H9 (cell line): ENCODE measurements around the gene TMEM183A. TPM values are rescaled to one million over a fixed set of nuclear protein-coding genes. Genes with fewer than 3 reads are reported as not detected.

Source experiments
- DNase-seq: peaks from one replicate; pipeline ENCODE4 v3.0.0-alpha.2; 2017
- H2AFZ ChIP-seq: one replicate; pipeline ENCODE4 v1.6.1; 2013; ENCODE audit warnings: mild to moderate bottlenecking, low read length, control low read depth, moderate library complexity
- H2AK5ac ChIP-seq: 2 replicates; pipeline ENCODE4 v1.6.1; 2013; ENCODE audit warnings: low read length, control low read depth, mixed read lengths; ENCODE audit not compliant: insufficient read length
- H2BK120ac ChIP-seq: one replicate; pipeline ENCODE4 v1.6.1; 2013; ENCODE audit warnings: low read depth, mild to moderate bottlenecking, low read length, control low read depth, inconsistent platforms; ENCODE audit not compliant: poor library complexity, severe bottlenecking
- H2BK12ac ChIP-seq: 2 replicates; pipeline ENCODE4 v1.6.1; 2013; ENCODE audit warnings: low read length, control low read depth, mixed read lengths, low read depth; ENCODE audit not compliant: insufficient read length
- H2BK15ac ChIP-seq: 2 replicates; pipeline ENCODE4 v1.6.1; 2013; ENCODE audit warnings: low read depth, low read length, control low read depth
- H2BK20ac ChIP-seq: one replicate; pipeline ENCODE4 v1.6.1; 2013; ENCODE audit warnings: low read depth, mild to moderate bottlenecking, low read length, control low read depth, inconsistent platforms; ENCODE audit not compliant: poor library complexity, severe bottlenecking
- H2BK5ac ChIP-seq: 2 replicates; pipeline ENCODE4 v1.6.1; 2013; ENCODE audit warnings: low read length, control low read depth, mixed read lengths; ENCODE audit not compliant: insufficient read length
- H3K14ac ChIP-seq: 2 replicates; pipeline ENCODE4 v1.6.1; 2013; ENCODE audit warnings: low read length, control low read depth; ENCODE audit not compliant: insufficient read depth
- H3K18ac ChIP-seq: 2 replicates; pipeline ENCODE4 v1.6.1; 2013; ENCODE audit warnings: low read depth, mild to moderate bottlenecking, mixed read lengths, low read length, control low read depth; ENCODE audit not compliant: insufficient read length
- H3K23ac ChIP-seq: 2 replicates; pipeline ENCODE4 v1.6.1; 2013; ENCODE audit warnings: low read length, control low read depth, mixed read lengths, low read depth; ENCODE audit not compliant: insufficient read length
- H3K23me2 ChIP-seq: 2 replicates; pipeline ENCODE4 v1.6.1; 2013; ENCODE audit warnings: low read depth, mild to moderate bottlenecking, mixed read lengths, low read length, control low read depth; ENCODE audit not compliant: insufficient read length, poor library complexity, severe bottlenecking
- H3K27ac ChIP-seq: 2 replicates; pipeline ENCODE4 v1.5.1; 2013; ENCODE audit warnings: low read length, control low read depth, mixed read lengths, low read depth; ENCODE audit not compliant: insufficient read length
- H3K27me3 ChIP-seq: 2 replicates; pipeline ENCODE4 v1.6.1; 2013; ENCODE audit warnings: low read length, control low read depth, inconsistent platforms; ENCODE audit not compliant: insufficient read depth
- H3K4ac ChIP-seq: 2 replicates; pipeline ENCODE4 v1.6.1; 2013; ENCODE audit warnings: low read depth, mild to moderate bottlenecking, control low read depth, inconsistent platforms, low read length, moderate library complexity
- H3K4me1 ChIP-seq: 2 replicates; pipeline ENCODE4 v1.6.1; 2013; ENCODE audit warnings: low read length, control low read depth, inconsistent platforms; ENCODE audit not compliant: insufficient read depth
- H3K4me2 ChIP-seq: 2 replicates; pipeline ENCODE4 v1.6.1; 2013; ENCODE audit warnings: low read length, control low read depth, mixed read lengths; ENCODE audit not compliant: insufficient read length, insufficient read depth
- H3K56ac ChIP-seq: 2 replicates; pipeline ENCODE4 v1.6.1; 2013; ENCODE audit warnings: low read depth, mild to moderate bottlenecking, mixed read lengths, low read length, control low read depth; ENCODE audit not compliant: insufficient read length
- H3K79me1 ChIP-seq: 2 replicates; pipeline ENCODE4 v1.6.1; 2013; ENCODE audit warnings: low read depth, mild to moderate bottlenecking, moderate library complexity, low read length, control low read depth, inconsistent platforms; ENCODE audit not compliant: insufficient read depth, poor library complexity, severe bottlenecking
- H3K79me2 ChIP-seq: 2 replicates; pipeline ENCODE4 v1.6.1; 2013; ENCODE audit warnings: low read length, control low read depth, inconsistent platforms; ENCODE audit not compliant: insufficient read depth
- H3K9ac ChIP-seq: 2 replicates; pipeline ENCODE4 v1.6.1; 2013; ENCODE audit warnings: low read length, control low read depth, mixed read lengths; ENCODE audit not compliant: insufficient read length; ENCODE audit errors: extremely low read depth
- H3K9me3 ChIP-seq: one replicate; pipeline ENCODE4 v1.6.1; 2013; ENCODE audit warnings: low read depth, low read length, inconsistent platforms; ENCODE audit not compliant: control insufficient read depth
- H3T11ph ChIP-seq: one replicate; pipeline ENCODE4 v1.6.1; 2013; ENCODE audit warnings: mild to moderate bottlenecking, low read length, control low read depth, inconsistent platforms
- H4K20me1 ChIP-seq: one replicate; pipeline ENCODE4 v1.6.1; 2013; ENCODE audit not compliant: control insufficient read depth, insufficient read length, insufficient read depth
- H4K5ac ChIP-seq: 2 replicates; pipeline ENCODE4 v1.6.1; 2013; ENCODE audit warnings: low read depth, mild to moderate bottlenecking, mixed read lengths, low read length, control low read depth; ENCODE audit not compliant: insufficient read length
- H4K8ac ChIP-seq: replicated peaks from 2 replicates; pipeline ENCODE4 v1.6.1; 2013; ENCODE audit warnings: low read length, control low read depth, mixed read lengths, low read depth; ENCODE audit not compliant: insufficient read length
- H4K91ac ChIP-seq: 2 replicates; pipeline ENCODE4 v1.6.1; 2013; ENCODE audit warnings: low read depth, mild to moderate bottlenecking, moderate library complexity, mixed read lengths, low read length, control low read depth; ENCODE audit not compliant: insufficient read length
- H3K27ac Mint-ChIP-seq, 3 experiments: 2 replicates in 2 of 3; 3 replicates in 1 of 3; pipeline ENCODE4 v1.8.0; 2020 to 2021; ENCODE audit warnings: mixed read lengths in 3 of 3, mild to moderate bottlenecking in 1 of 3, moderate library complexity in 1 of 3
- H3K27me3 Mint-ChIP-seq: 2 replicates; pipeline ENCODE4 v1.8.0; 2021; ENCODE audit warnings: low read depth, mild to moderate bottlenecking, moderate library complexity, mixed read lengths
- H3K36me3 Mint-ChIP-seq, 3 experiments: 2 replicates in 2 of 3; 3 replicates in 1 of 3; pipeline ENCODE4 v1.8.0; 2020 to 2021; ENCODE audit warnings: low read depth in 3 of 3, mixed read lengths in 3 of 3; ENCODE audit not compliant: insufficient read depth in 1 of 3
- H3K4me1 Mint-ChIP-seq, 2 experiments: 2 replicates each; pipeline ENCODE4 v1.8.0; 2020; ENCODE audit warnings: mixed read lengths in 2 of 2
- H3K4me3 Mint-ChIP-seq, 2 experiments: 2 replicates in 1 of 2; 3 replicates in 1 of 2; pipeline ENCODE4 v1.8.0; 2020 to 2021; ENCODE audit warnings: mild to moderate bottlenecking in 2 of 2, mixed read lengths in 2 of 2, moderate library complexity in 1 of 2
- H3K9me3 Mint-ChIP-seq, 2 experiments: 2 replicates in 1 of 2; 3 replicates in 1 of 2; pipeline ENCODE4 v1.8.0; 2020; ENCODE audit warnings: mild to moderate bottlenecking in 2 of 2, mixed read lengths in 2 of 2, moderate library complexity in 1 of 2
- WGBS: extraction: QIAGEN DNeasy Blood & Tissue Kit; methylation state at CpG from one replicate; pipeline ENCODE4 v1.1.7; 2013; ENCODE audit warnings: missing lambda C conversion rate, low lambda C conversion rate, mixed read lengths; ENCODE audit not compliant: insufficient read length; ENCODE audit errors: extremely low coverage; 5-methylcytosine and 5-hydroxymethylcytosine counted together
- total RNA-seq: library from RNA; stranded (reverse); gene quantifications from 2 replicates; pipeline ENCODE4 v1.2.1, GENCODE V29; 2021
- TF ChIP-seq, protein P1 (sequence below): fragments of 200-600 bp; sonication (generic); conservative IDR thresholded peaks from 3 replicates; pipeline ENCODE4 v1.8.0; 2021; ENCODE audit warnings: antibody characterized with exemption, mild to moderate bottlenecking

TMEM183A gene
- total RNA-seq, 1 experiment from 2014 or later = 93.4 TPM

DNA sequence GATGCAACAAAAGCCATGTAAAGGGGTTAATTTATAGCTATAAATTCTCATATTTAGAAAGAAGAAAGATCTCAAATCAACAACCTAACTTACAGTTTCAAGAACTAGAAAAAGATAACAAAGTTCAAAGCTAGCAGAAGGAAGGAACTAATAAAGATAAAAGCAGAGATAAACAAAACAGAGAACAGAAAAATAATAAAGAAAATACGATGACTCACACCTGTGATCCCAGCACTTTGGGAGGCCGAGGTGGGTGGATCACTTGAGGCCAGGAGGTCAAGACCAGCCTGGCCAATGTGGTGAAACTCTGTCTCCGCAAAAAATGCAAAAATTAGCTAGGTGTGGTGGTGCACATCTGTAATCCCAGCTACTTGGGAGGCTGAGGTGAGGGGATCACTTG lies 12.4 kb upstream of the TMEM183A start:
- H3K36me3 Mint-ChIP-seq = no peaks in the 10 kb centered on the region
- H3K27me3 Mint-ChIP-seq = peaks cover 7% of the 10 kb centered on the region
- no peak overlapping the region for H3K27ac Mint-ChIP-seq

More for the DNA sequence above, 12.4 kb upstream of the TMEM183A start:
- Histone ChIP-seq H3K27ac (no peak overlapping the region), H3K14ac (no peak overlapping the region), H3K4me2 (no peak overlapping the region), H3K79me2 (no peaks in the 10 kb centered on the region), H3K18ac (no peak overlapping the region), H4K20me1 (no peaks in the 10 kb centered on the region), H2BK12ac (no peak overlapping the region), H3K23ac (no peak overlapping the region), H2AFZ (no peak overlapping the region), H3K4ac (no peak overlapping the region), H3K56ac (no peak overlapping the region), H3K27me3 (no peaks in the 10 kb centered on the region), H3K9me3 (no peaks in the 10 kb centered on the region), H3K4me1 (no peaks in the 10 kb centered on the region), H2AK5ac (no peak overlapping the region), H3T11ph (no peak overlapping the region), H2BK15ac (no peak overlapping the region), H2BK120ac (no peak overlapping the region), H3K23me2 (peaks cover 3% of the 10 kb centered on the region), H4K5ac (no peak overlapping the region), H2BK5ac (no peak overlapping the region), H2BK20ac (no peak overlapping the region), H4K8ac (no peak overlapping the region), H4K91ac (no peak overlapping the region), H3K79me1 (no peaks in the 10 kb centered on the region), H3K9ac (no peak overlapping the region)
- Mint-ChIP-seq H3K4me1 (peaks cover 13 to 14% of the 10 kb centered on the region in 2 experiments; a peak in 3 of 4 replicates), H3K4me3 (no peak overlapping the region), H3K9me3 (no peaks in the 10 kb centered on the region)
- WGBS = no CpG with 5 or more reads among the region's 3 CpGs
- DNase-seq = no peak
- TF ChIP-seq, protein P1, sequence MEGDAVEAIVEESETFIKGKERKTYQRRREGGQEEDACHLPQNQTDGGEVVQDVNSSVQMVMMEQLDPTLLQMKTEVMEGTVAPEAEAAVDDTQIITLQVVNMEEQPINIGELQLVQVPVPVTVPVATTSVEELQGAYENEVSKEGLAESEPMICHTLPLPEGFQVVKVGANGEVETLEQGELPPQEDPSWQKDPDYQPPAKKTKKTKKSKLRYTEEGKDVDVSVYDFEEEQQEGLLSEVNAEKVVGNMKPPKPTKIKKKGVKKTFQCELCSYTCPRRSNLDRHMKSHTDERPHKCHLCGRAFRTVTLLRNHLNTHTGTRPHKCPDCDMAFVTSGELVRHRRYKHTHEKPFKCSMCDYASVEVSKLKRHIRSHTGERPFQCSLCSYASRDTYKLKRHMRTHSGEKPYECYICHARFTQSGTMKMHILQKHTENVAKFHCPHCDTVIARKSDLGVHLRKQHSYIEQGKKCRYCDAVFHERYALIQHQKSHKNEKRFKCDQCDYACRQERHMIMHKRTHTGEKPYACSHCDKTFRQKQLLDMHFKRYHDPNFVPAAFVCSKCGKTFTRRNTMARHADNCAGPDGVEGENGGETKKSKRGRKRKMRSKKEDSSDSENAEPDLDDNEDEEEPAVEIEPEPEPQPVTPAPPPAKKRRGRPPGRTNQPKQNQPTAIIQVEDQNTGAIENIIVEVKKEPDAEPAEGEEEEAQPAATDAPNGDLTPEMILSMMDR = no peak
